Effector CD8-positive, alpha-beta T cell (primary cell): Measurements from ENCODE around the gene ARHGEF39.
A peak's percentile ranks its signal among the peaks of the same experiment; 100 is the strongest.

Experiments used
- DNase-seq: peaks from one replicate; lab custom pipeline; 2025; lab: John Stamatoyannopoulos, UW

The ARHGEF39 gene

DNA sequence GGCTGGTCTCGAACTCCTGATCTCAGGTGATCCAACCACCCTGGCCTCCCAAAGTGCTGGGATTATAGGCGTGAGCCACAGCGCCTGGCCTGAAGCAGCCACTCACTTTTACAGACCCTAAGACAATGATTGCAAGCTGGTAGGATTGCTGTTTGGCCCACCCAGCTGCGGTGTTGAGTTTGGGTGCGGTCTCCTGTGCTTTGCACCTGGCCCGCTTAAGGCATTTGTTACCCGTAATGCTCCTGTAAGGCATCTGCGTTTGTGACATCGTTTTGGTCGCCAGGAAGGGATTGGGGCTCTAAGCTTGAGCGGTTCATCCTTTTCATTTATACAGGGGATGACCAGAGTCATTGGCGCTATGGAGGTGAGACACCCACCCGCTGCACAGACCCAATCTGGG, 10.2 kb upstream of the ARHGEF39 start:
- DNase-seq: no peak

DNA sequence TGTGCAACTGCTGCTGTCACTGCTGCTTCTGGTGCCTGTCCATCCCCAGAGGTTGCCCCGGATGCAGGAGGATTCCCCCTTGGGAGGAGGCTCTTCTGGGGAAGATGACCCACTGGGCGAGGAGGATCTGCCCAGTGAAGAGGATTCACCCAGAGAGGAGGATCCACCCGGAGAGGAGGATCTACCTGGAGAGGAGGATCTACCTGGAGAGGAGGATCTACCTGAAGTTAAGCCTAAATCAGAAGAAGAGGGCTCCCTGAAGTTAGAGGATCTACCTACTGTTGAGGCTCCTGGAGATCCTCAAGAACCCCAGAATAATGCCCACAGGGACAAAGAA, 9.0 kb upstream of the ARHGEF39 start:
- no peak for DNase-seq

DNA sequence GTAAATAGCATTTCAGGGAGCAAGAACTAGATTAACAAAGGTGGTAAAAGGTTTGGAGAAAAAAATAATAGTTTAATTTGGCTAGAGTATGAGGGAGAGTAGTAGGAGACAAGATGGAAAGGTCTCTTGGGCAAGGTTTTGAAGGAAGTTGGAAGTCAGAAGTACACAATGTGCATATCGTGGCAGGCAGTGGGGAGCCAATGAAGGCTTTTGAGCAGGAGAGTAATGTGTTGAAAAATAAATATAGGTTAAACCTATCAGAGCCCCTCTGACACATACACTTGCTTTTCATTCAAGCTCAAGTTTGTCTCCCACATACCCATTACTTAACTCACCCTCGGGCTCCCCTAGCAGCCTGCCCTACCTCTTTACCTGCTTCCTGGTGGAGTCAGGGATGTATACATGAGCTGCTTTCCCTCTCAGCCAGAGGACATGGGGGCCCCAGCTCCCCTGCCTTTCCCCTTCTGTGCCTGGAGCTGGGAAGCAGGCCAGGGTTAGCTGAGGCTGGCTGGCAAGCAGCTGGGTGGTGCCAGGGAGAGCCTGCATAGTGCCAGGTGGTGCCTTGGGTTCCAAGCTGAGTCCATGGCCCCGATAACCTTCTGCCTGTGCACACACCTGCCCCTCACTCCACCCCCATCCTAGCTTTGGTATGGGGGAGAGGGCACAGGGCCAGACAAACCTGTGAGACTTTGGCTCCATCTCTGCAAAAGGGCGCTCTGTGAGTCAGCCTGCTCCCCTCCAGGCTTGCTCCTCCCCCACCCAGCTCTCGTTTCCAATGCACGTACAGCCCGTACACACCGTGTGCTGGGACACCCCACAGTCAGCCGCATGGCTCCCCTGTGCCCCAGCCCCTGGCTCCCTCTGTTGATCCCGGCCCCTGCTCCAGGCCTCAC, 8.4 kb upstream of the ARHGEF39 start, which contains the start of gene CA9:
Gene CA9 (plus strand): TSS at position 797 of the 893 bp plus-strand sequence. CDS start 32 bp downstream, at position 829.
- no peak for DNase-seq

DNA sequence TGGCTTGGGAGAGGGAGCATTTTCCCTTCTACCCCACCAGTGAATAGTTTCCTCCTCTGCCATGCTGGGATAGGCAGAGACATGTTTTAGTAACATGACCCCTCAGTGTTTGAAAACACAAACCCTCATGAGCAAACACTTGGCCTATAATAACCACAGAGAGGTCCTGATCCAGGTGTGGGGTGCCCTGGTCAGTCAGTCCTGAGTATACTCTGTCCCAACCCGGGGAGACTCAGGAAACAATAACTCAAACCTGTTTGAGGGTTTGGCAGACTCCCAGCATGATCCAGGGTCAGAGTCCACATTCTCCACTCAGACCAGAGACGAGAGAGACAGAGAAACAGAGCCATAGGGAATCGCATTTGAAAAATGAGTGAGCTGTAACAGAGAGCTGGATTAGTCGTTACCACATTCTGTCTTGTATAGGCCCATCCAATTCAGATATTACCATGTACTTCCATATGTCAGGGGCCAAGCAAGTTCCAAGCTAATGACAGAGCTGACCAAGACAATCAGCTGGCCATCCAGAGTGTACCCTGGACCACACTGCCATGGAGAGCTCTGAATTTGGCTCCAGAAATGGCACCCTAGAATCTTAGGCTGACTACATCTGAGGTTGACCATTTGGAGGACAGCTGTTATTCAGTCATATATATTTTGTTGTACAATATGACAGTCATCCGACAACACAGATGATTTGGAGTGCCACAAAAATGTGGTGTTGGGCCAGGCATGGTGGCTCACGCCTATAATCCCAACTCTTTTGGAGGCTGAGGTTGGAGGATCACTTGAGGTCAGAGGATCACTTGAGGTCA, 4.5 kb upstream of the ARHGEF39 start:
- DNase-seq: no peak

DNA sequence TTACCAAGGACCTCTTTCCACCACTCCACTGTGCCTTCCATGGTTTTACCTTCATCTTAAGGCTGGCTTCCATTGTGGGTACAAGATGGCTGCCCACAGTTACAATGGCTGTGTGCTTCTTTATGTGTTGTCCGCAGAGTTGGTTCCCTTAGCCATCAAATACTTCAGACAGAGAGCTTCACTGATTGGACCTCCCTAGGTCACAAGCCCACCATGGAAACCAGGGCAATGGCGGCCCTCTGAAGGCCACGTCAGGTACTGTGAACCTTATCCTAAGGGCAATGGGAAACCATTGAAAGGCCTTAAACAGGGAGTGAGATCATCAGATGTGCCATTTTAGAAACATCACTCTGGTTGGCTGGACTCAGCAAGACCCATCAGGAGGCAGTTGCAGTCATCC, 2.9 kb upstream of the ARHGEF39 start:
- DNase-seq: no peak

DNA sequence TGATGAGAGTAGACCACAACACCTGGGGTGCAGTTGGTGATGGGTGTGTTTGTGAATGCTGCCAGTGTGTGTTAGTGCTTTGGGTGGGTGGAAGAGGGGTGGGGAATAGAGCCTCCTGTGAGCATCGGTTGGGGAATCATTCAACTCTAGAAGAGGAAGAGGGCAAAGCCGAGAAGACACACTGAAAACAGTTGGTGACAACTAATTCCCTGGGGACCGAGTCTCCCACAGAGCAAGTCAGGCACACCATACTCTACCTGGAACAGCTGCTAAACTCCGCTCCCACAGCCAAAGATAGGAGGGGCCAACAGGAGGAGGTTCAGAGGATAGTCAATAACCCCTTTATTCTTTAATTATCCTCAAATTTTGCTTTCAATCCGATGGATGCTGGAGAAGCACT, 1.6 kb upstream of the ARHGEF39 start:
- DNase-seq: no peak

DNA sequence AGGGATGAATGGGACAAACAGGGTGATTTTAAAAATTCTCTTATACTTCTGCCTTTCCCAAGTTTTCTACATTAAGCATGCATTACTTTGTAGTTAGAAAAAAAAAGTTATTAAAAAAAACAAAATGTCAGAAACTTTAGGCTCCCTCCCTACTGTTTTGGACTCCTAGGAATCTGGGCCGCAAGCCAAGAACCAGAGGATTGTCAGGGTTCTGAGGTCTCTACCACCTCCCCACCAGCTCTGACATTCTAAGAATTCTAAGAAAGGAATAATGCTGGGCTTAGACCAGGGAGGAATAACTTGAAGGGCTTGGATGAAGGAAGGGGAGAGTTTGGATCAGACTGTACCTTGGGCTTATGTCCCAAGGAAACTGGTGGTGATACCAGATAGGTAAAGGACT, 1.1 kb upstream of the ARHGEF39 start:
- no peak for DNase-seq

GRCh38 chr9:35665471-35665818, 450 bp upstream of the ARHGEF39 start:
- no peak for DNase-seq

DNA sequence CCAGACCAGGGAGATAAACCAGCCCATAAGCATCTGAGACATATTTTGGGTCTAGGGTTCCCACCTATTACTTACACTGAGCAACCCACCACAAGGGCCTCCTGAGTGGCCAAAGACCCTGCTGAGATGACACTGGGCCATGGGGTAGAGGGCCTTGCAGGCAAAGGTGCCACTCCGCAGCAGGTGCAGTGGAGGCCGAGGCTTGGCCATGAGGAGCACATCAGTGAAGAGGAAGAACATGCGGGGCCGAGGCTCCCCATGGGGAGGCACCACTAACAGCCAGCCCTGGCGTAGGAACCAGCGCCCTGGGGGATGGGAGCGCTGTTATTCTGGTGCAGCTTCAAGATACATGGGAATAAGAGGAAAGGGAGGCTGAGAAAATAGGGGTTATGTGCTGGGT, 2.6 kb downstream of the ARHGEF39 start:
- DNase-seq: no peak

GRCh38 chr9:35661756-35662350, 3.1 kb downstream of the ARHGEF39 start:
- peak; percentile 13 for DNase-seq

GRCh38 chr9:35660966-35661415, 4.0 kb downstream of the ARHGEF39 start:
- DNase-seq: no peak

DNA sequence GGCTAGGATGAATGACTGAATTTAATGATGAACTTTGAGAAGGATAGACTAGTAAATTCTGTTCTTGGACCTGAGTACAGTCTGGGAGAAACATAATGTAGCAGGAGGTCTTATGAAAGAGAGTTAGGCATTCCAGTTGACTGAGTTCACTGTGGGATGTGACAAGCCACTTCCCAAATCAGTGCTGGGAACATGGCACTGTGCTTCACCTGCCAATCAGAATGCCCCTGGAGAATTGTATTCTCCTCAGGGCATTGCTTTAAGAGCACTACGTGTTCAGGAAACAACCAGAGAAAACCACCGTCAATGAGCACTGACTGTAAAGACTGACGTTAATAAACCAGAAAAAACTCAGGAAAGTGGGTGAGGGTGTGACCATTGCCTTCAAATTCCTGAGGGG, 5.7 kb downstream of the ARHGEF39 start:
- DNase-seq: no peak

GRCh38 chr9:35658968-35659220, 6.1 kb downstream of the ARHGEF39 start:
- no peak for DNase-seq

GRCh38 chr9:35658137-35658967, 6.6 kb downstream of the ARHGEF39 start, which contains the start of gene CCDC107:
TSS of gene CCDC107 (plus strand) at chr9:35658292. CDS start at chr9:35658380, 88 bp downstream.
- peak; percentile 74 for DNase-seq

GRCh38 chr9:35657546-35658136, 7.4 kb downstream of the ARHGEF39 start, which contains the start of gene RMRP:
TSS of gene RMRP (minus strand) at chr9:35658019.
- peak; percentile 87 for DNase-seq

- no peak for DNase-seq
Measured at GRCh38 chr9:35656831-35657545, 8.0 kb downstream of the ARHGEF39 start.

- DNase-seq: no peak
Measured at GRCh38 chr9:35656348-35656747, 8.6 kb downstream of the ARHGEF39 start.

- no peak for DNase-seq
Measured at GRCh38 chr9:35653611-35654010, 11.4 kb downstream of the ARHGEF39 start.

DNA sequence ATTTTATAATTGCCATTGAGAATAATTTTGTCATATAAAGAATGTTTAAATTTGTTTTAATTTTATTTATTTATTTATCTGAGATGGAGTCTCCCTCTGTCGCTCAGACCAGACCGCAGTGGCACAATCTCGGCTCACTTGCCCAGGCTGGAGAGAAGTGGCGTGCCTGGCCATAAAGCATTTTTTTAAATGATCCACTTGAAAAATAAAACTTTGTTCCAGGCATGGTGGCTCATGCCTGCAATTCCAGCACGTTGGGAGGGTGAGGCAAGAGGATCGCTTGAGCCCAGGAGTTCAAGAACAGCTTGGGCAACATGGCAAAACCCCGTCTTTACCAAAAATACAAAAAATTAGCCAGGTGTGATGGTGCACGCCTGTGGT, 12.2 kb downstream of the ARHGEF39 start:
- no peak for DNase-seq

- DNase-seq: no peak
Measured at GRCh38 chr9:35651956-35652828, 12.8 kb downstream of the ARHGEF39 start.
